Endothelial cell of umbilical vein (primary cell): ENCODE data around the gene COQ8B. TPM values are rescaled to one million over a fixed set of nuclear protein-coding genes. Genes with fewer than 3 reads are reported as not detected.
A peak's percentile ranks its signal among the peaks of the same experiment; 100 is the strongest.

ENCODE experiments used
- BruUV-seq: library from RNA; stranded (reverse); fragments of 400-500 nt; replicated peaks from 2 replicates; lab custom pipeline; 2021; lab: Mats Ljungman, UMichigan
- CTCF ChIA-PET: fragments of 300-600, 350-600 bp; sonication (Branson Sonifier 250); formaldehyde crosslinking; loops from one replicate; lab custom pipeline; 2021; ENCODE audit warnings: antibody characterized with exemption, inconsistent platforms; lab: Charles Lee
- POLR2A ChIA-PET: fragments of 300-600, 350-600 bp; sonication (Branson Sonifier 250); formaldehyde crosslinking; loops from one replicate; lab custom pipeline; 2021; ENCODE audit warnings: antibody characterized with exemption, inconsistent platforms; lab: Charles Lee
- DNase-seq: peaks from one replicate; pipeline ENCODE4 v3.0.0-alpha.2; 2011; ENCODE audit warnings: low read depth, low spot score
- FAIRE-seq: peaks from 2 replicates; lab custom pipeline; 2011; peaks lifted over from hg19 to GRCh38; lab: Jason Lieb, UNC
- H2AFZ ChIP-seq: 2 replicates; pipeline ENCODE4 v1.6.0; 2012; ENCODE audit warnings: low read depth, low read length, control low read depth, inconsistent platforms
- H3K27ac ChIP-seq: 2 replicates; pipeline ENCODE4 v1.5.1; 2011; ENCODE audit warnings: low read depth, mild to moderate bottlenecking, control low read depth, low read length, moderate library complexity; ENCODE audit not compliant: insufficient read depth
- H3K27me3 ChIP-seq, 2 experiments: 2 replicates each; pipeline versions ENCODE4 v1.6.0 to v1.6.1; 2011; ENCODE audit warnings: low read length in 2 of 2, mixed read lengths in 1 of 2; ENCODE audit not compliant: control insufficient read depth in 2 of 2, insufficient read depth in 2 of 2
- H3K36me3 ChIP-seq, 2 experiments: 2 replicates in 1 of 2; 3 replicates in 1 of 2; pipeline ENCODE4 v1.5.1; 2011; ENCODE audit warnings: low read length in 2 of 2, mild to moderate bottlenecking in 1 of 2, moderate library complexity in 1 of 2; ENCODE audit not compliant: control insufficient read depth in 2 of 2, insufficient read depth in 2 of 2; ENCODE audit errors: extremely low read depth in 1 of 2
- H3K4me1 ChIP-seq: 3 replicates; pipeline ENCODE4 v1.5.1; 2011; ENCODE audit warnings: mild to moderate bottlenecking, low read length; ENCODE audit not compliant: control insufficient read depth, insufficient read depth; ENCODE audit errors: extremely low read depth
- H3K4me2 ChIP-seq: 2 replicates; pipeline ENCODE4 v1.6.1; 2011; ENCODE audit warnings: low read length, control low read depth, mixed read lengths; ENCODE audit not compliant: insufficient read depth
- H3K4me3 ChIP-seq, 3 experiments: fragments of 200-600 bp in 1 of 3; sonication (generic), shearing (Covaris generic) in 1 of 3; replicated peaks in 1 of 3; 2 replicates each; pipeline ENCODE4 v1.5.1; 2011 to 2016; ENCODE audit warnings: control low read depth in 3 of 3, low read length in 3 of 3, mild to moderate bottlenecking in 2 of 3, inconsistent platforms in 1 of 3, low read depth in 1 of 3, moderate library complexity in 1 of 3; ENCODE audit not compliant: insufficient read depth in 1 of 3
- H3K79me2 ChIP-seq: 2 replicates; pipeline ENCODE4 v1.6.0; 2012; ENCODE audit warnings: low read length, inconsistent platforms; ENCODE audit not compliant: control insufficient read depth, insufficient read depth
- H3K9ac ChIP-seq: replicated peaks from 2 replicates; pipeline ENCODE3; 2011; ENCODE audit warnings: low read length, control low read depth; ENCODE audit not compliant: insufficient read depth; ENCODE audit errors: extremely low read depth
- H3K9me1 ChIP-seq: replicated peaks from 3 replicates; pipeline ENCODE4 v1.6.0; 2011; ENCODE audit warnings: mild to moderate bottlenecking, low read length; ENCODE audit not compliant: control insufficient read depth, insufficient read depth; ENCODE audit errors: extremely low read depth
- H3K9me3 ChIP-seq: replicated peaks from 2 replicates; pipeline ENCODE4 v1.5.1; 2012; ENCODE audit warnings: low read length, inconsistent platforms; ENCODE audit not compliant: control insufficient read depth, insufficient read depth
- H4K20me1 ChIP-seq: replicated peaks from 2 replicates; pipeline ENCODE3; 2011; ENCODE audit warnings: mild to moderate bottlenecking, low read length; ENCODE audit not compliant: control insufficient read depth, insufficient read depth; ENCODE audit errors: extremely low read depth
- CTCF ChIP-seq, 2 donors: IDR thresholded peaks; 1 replicate in 1 of 2; 2 replicates in 1 of 2; pipeline ENCODE4 v1.5.1; 2011; ENCODE audit warnings: low read length in 2 of 2, mild to moderate bottlenecking in 2 of 2, moderate library complexity in 2 of 2, control low read depth in 1 of 2, inconsistent platforms in 1 of 2, low read depth in 1 of 2; ENCODE audit not compliant: insufficient read depth in 1 of 2; ENCODE audit errors: extremely low read depth in 1 of 2
- EZH2 ChIP-seq: IDR thresholded peaks from 2 replicates; pipeline ENCODE4 v1.6.1; 2012; ENCODE audit warnings: borderline replicate concordance, low read depth, mild to moderate bottlenecking, moderate library complexity, low read length, inconsistent platforms; ENCODE audit not compliant: severe bottlenecking
- FOS ChIP-seq: IDR thresholded peaks from 2 replicates; pipeline ENCODE4 v1.6.1; 2011; ENCODE audit warnings: mild to moderate bottlenecking, low read length, moderate library complexity, borderline replicate concordance; ENCODE audit not compliant: insufficient read depth
- MAX ChIP-seq: IDR thresholded peaks from 2 replicates; pipeline ENCODE4 v1.6.1; 2011; ENCODE audit not compliant: insufficient read depth, insufficient read length
- POLR2A ChIP-seq: IDR thresholded peaks from 2 replicates; pipeline ENCODE4 v1.6.1; 2012; ENCODE audit warnings: low read depth, mild to moderate bottlenecking, control low read depth, low read length
- POLR2AphosphoS5 ChIP-seq: IDR thresholded peaks from 2 replicates; pipeline ENCODE4 v1.6.1; 2012; ENCODE audit warnings: low read depth, mild to moderate bottlenecking, control low read depth, low read length, moderate library complexity; ENCODE audit not compliant: insufficient read depth
- dilution Hi-C: fragments of 300-500 bp; cut with MboI; formaldehyde crosslinking; loops from one replicate; pipeline ENCODE4 v1.15.0; 2019; ENCODE audit warnings: low sequenced_read_pairs; ENCODE audit not compliant: extremely low pct_ligation_motif_present
- intact Hi-C: fragments of 100-400 bp; cut with micrococcal nuclease; formaldehyde crosslinking; loops from one replicate; pipeline ENCODE4 v1.10.0; 2022
- polyA plus RNA-seq, 4 experiments: library from polyadenylated mRNA; depleted of rRNA in 3 of 4; stranded (reverse) in 3 of 4; unstranded in 1 of 4; fragments of >200 nt; gene quantifications; 2 replicates each; pipeline versions ENCODE4 v1.2.1 to v1.2.3, GENCODE V29; 2011 to 2012; ENCODE audit warnings: missing spikeins in 1 of 4
- total RNA-seq: library from RNA; stranded (reverse); gene quantifications from 2 replicates; pipeline ENCODE4 v1.2.3, GENCODE V29; 2021

The COQ8B gene
- total and polyA plus RNA-seq, 2 donors (not counting 3 experiments of a cell fraction or from before 2014, with no cell fraction given): 16.2 to 19.2 TPM

- intact Hi-C loops (loop anchor here (1.0 kb wide), 3 partner anchors 24 to 116 kb away; partner anchors contain the start of gene ACTMAP), dilution Hi-C loops (no loop called here)
- H3K9ac ChIP-seq: peak overlapping the region; percentile 82
- H3K9me3 ChIP-seq: no peaks in the 10 kb centered on the region
- peak; percentile 73 for TF ChIP-seq POLR2AphosphoS5
- peak; percentile 36 for TF ChIP-seq POLR2A
- TF ChIP-seq FOS: no peak
- no peak for TF ChIP-seq CTCF (IDR thresholded peaks at IDR 0.05; ENCODE audit: extremely low read depth in 1 of 2, insufficient read depth in 1 of 2, low read depth in 1 of 2, low read length in 2 of 2)
- no peak for TF ChIP-seq EZH2
- TF ChIP-seq MAX: peak; percentile 33
- FAIRE-seq (peak; percentile 97), DNase-seq (peak; percentile 91)
- peak overlapping the region; percentile 90 for H2AFZ ChIP-seq
- peak overlapping the region; percentile 78 for H3K4me2 ChIP-seq
- H4K20me1 ChIP-seq: no peaks in the 10 kb centered on the region
- peaks cover 0 to 6% of the 10 kb centered on the region in 2 experiments for H3K36me3 ChIP-seq
- POLR2A ChIA-PET: interaction anchor here (0.6 to 1.2 kb wide), 2 partner anchors 30 to 60 kb away, joined by 3 to 5 read pairs; partner anchors contain the start of genes ACTMAP and SNRPA
- H3K4me1 ChIP-seq: peaks cover 13% of the 10 kb centered on the region
- CTCF ChIA-PET: interaction anchor here (0.5 to 1.4 kb wide), 6 partner anchors 10 to 116 kb away, joined by 3 to 4 read pairs (median 3); no protein-coding TSS in a partner anchor
- H3K79me2 ChIP-seq: peaks cover 27% of the 10 kb centered on the region
- BruUV-seq: TSS peak; percentile 92
- H3K9me1 ChIP-seq: no peaks in the 10 kb centered on the region
- H3K4me3 ChIP-seq: peak overlapping the region; percentile 42 to 73 (median 62)
- peak overlapping the region; percentile 91 for H3K27ac ChIP-seq
- H3K27me3 ChIP-seq: no peaks in the 10 kb centered on the region
Measured at GRCh38 chr19:40690693-40691420, 25.8 kb downstream of the COQ8B start.
